ENCODE results near the gene LMF2.

LMF2 gene

DNA sequence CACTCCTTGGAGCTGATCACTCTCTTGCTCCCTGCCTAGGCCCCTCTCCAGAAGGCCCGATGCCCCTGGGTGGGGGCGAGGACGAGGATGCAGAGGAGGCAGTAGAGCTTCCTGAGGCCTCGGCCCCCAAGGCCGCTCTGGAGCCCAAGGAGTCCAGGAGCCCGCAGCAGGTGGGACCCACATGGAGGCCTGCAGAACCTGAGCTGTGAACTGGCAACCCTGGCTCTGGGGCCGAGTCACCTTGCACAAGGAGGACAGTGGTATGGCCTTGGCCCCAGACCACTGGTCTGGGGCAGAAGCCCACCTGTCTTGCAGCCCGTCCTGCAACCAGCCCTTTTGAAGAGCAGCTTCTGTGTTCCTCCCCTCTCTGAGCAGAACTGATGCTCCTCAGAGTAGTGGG is 11.6 kb upstream of the LMF2 start:
- no peak for DNase-seq (ENCODE audit: extremely low spot score)
- POLR2A ChIA-PET: interaction anchor here (1.0 to 1.7 kb wide), 3 partner anchors 10 to 56 kb away, joined by 3 to 8 read pairs (median 5); partner anchors contain the start of genes LMF2 and NCAPH2
- CTCF ChIA-PET: no interaction called here
- TF ChIP-seq, protein P1, sequence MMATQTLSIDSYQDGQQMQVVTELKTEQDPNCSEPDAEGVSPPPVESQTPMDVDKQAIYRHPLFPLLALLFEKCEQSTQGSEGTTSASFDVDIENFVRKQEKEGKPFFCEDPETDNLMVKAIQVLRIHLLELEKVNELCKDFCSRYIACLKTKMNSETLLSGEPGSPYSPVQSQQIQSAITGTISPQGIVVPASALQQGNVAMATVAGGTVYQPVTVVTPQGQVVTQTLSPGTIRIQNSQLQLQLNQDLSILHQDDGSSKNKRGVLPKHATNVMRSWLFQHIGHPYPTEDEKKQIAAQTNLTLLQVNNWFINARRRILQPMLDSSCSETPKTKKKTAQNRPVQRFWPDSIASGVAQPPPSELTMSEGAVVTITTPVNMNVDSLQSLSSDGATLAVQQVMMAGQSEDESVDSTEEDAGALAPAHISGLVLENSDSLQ (IDR thresholded peaks at IDR 0.05): no peak
- TF ChIP-seq NFRKB (IDR thresholded peaks at IDR 0.05): no peak
- no peak for TF ChIP-seq SUZ12 (IDR thresholded peaks at IDR 0.05)
- no peak for TF ChIP-seq LEF1 (IDR thresholded peaks at IDR 0.05; ENCODE audit: borderline replicate concordance)
- no peak for TF ChIP-seq TARDBP (IDR thresholded peaks at IDR 0.05)
- no peak for TF ChIP-seq ZNF384 (IDR thresholded peaks at IDR 0.05)
- no peak for TF ChIP-seq FOXM1 (IDR thresholded peaks at IDR 0.05; ENCODE audit: borderline replicate concordance)
- TF ChIP-seq L3MBTL2 (conservative IDR thresholded peaks at IDR 0.05): no peak
- TF ChIP-seq BHLHE40 (IDR thresholded peaks at IDR 0.05; ENCODE audit: borderline replicate concordance): no peak
- no peak for TF ChIP-seq HDGF (IDR thresholded peaks at IDR 0.05; ENCODE audit: borderline replicate concordance)

GRCh38 chr22:50518606-50519005 is 11.1 kb upstream of the LMF2 start:
- ChIA-PET CTCF (no interaction called here), POLR2A (interaction anchor here (1.0 to 1.7 kb wide), 3 partner anchors 9 to 56 kb away, joined by 3 to 8 read pairs (median 5); partner anchors contain the start of genes LMF2 and NCAPH2)
- TF ChIP-seq, protein P1 (IDR thresholded peaks at IDR 0.05): no peak
- TF ChIP-seq ARNT (IDR thresholded peaks at IDR 0.05): no peak
- TF ChIP-seq NFRKB (IDR thresholded peaks at IDR 0.05): no peak
- no peak for TF ChIP-seq FOXM1 (IDR thresholded peaks at IDR 0.05; ENCODE audit: borderline replicate concordance)
- no peak for TF ChIP-seq LEF1 (IDR thresholded peaks at IDR 0.05; ENCODE audit: borderline replicate concordance)
- TF ChIP-seq SUZ12 (IDR thresholded peaks at IDR 0.05): no peak
- TF ChIP-seq FOXK2 (IDR thresholded peaks at IDR 0.05): no peak
- no peak for TF ChIP-seq HDGF (IDR thresholded peaks at IDR 0.05; ENCODE audit: borderline replicate concordance)
- no peak for TF ChIP-seq TARDBP (IDR thresholded peaks at IDR 0.05)
- no peak for TF ChIP-seq CTBP1 (IDR thresholded peaks at IDR 0.05; ENCODE audit: borderline replicate concordance)
- no peak for TF ChIP-seq FOXA1 (IDR thresholded peaks at IDR 0.05)
- no peak for TF ChIP-seq L3MBTL2 (conservative IDR thresholded peaks at IDR 0.05)
- TF ChIP-seq SP1 (IDR thresholded peaks at IDR 0.05): no peak
- TF ChIP-seq BHLHE40 (IDR thresholded peaks at IDR 0.05; ENCODE audit: borderline replicate concordance): no peak
- TF ChIP-seq ELF4 (IDR thresholded peaks at IDR 0.05): no peak
- no peak for TF ChIP-seq ZNF384 (IDR thresholded peaks at IDR 0.05)
- DNase-seq (ENCODE audit: extremely low spot score): no peak

- ChIA-PET CTCF (no interaction called here), POLR2A (interaction anchor here (0.6 to 4.6 kb wide), 3 partner anchors 7 to 10 kb away, joined by 3 to 33 read pairs (median 7); partner anchors contain the start of genes LMF2, NCAPH2 and SCO2)
- no peak for DNase-seq (ENCODE audit: extremely low spot score)
- TF ChIP-seq FOXK2 (IDR thresholded peaks at IDR 0.05): no peak
- TF ChIP-seq ARNT (IDR thresholded peaks at IDR 0.05): no peak
- TF ChIP-seq NFRKB (IDR thresholded peaks at IDR 0.05): no peak
- TF ChIP-seq LEF1 (IDR thresholded peaks at IDR 0.05; ENCODE audit: borderline replicate concordance): no peak
- no peak for TF ChIP-seq SUZ12 (IDR thresholded peaks at IDR 0.05)
- TF ChIP-seq SP1 (IDR thresholded peaks at IDR 0.05): no peak
Measured at GRCh38 chr22:50517495-50518260, 10.2 kb upstream of the LMF2 start.

DNA sequence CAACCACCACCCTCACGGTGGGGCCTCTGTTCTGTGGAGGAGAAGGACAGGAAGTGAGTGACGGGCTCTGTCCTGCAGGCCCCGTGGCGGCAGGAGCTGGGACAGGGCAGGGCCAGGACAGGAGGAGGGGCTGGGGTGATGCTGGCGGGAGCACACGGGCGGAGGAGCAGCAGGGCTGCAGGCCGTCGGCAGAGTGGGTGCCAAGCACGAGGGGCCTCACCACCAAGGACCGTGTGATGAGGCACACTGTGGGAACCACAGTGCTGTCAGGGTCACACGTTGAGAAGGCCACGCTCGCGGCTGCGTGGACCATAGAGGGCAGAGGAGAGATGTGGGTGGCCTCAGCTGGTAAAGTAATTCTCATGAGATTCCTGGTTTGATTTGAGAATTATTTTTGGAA is 9.4 kb upstream of the LMF2 start:
- CTCF ChIA-PET: no interaction called here
- POLR2A ChIA-PET: interaction anchor here (1.2 to 4.6 kb wide), 2 partner anchors 8 to 9 kb away, joined by 7 to 33 read pairs; partner anchors contain the start of genes LMF2, NCAPH2 and SCO2
- no peak for DNase-seq (ENCODE audit: extremely low spot score)
- no peak for TF ChIP-seq FOXA1 (IDR thresholded peaks at IDR 0.05)
- no peak for TF ChIP-seq FOXM1 (IDR thresholded peaks at IDR 0.05; ENCODE audit: borderline replicate concordance)
- no peak for TF ChIP-seq LEF1 (IDR thresholded peaks at IDR 0.05; ENCODE audit: borderline replicate concordance)
- TF ChIP-seq SUZ12 (IDR thresholded peaks at IDR 0.05): no peak
- TF ChIP-seq ZNF384 (IDR thresholded peaks at IDR 0.05): no peak
- TF ChIP-seq BHLHE40 (IDR thresholded peaks at IDR 0.05; ENCODE audit: borderline replicate concordance): no peak

DNA sequence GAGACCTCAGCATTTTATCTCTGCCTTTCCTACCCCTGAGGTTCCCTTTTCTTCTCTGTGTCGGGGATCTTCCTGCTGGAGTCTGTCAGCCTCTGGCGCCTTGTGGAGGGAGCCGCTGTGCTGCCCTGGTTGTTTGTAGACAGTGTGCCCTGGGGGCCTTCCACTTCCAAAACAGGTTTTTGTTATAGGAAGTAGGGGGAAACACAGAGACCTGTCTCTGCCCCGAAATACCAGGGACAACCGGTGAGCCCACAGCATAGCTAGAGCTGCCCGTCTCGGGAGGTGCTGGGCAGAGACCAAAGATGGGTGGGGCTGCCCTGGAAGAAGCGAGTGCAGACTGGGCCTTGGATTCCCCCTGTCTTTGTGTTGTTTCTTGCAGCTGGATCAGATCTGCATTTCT is 8.6 kb upstream of the LMF2 start:
- no peak for DNase-seq (ENCODE audit: extremely low spot score)
- ChIA-PET CTCF (interaction anchor here (2.5 kb wide), 1 partner anchor 9 kb away, joined by 8 read pairs; the partner anchor contains the start of gene SCO2), POLR2A (interaction anchor here (4.6 kb wide), 1 partner anchor 9 kb away, joined by 33 read pairs; the partner anchor contains the start of gene SCO2)
- TF ChIP-seq FOXM1 (IDR thresholded peaks at IDR 0.05; ENCODE audit: borderline replicate concordance) (no peak), SP1 (IDR thresholded peaks at IDR 0.05) (no peak), LEF1 (IDR thresholded peaks at IDR 0.05; ENCODE audit: borderline replicate concordance) (no peak), FOXA1 (IDR thresholded peaks at IDR 0.05) (no peak), ZNF384 (IDR thresholded peaks at IDR 0.05) (no peak), HDGF (IDR thresholded peaks at IDR 0.05; ENCODE audit: borderline replicate concordance) (no peak), L3MBTL2 (conservative IDR thresholded peaks at IDR 0.05) (no peak), SUZ12 (IDR thresholded peaks at IDR 0.05) (no peak), BHLHE40 (IDR thresholded peaks at IDR 0.05; ENCODE audit: borderline replicate concordance) (no peak), TARDBP (IDR thresholded peaks at IDR 0.05) (no peak), CTBP1 (IDR thresholded peaks at IDR 0.05; ENCODE audit: borderline replicate concordance) (no peak), ARNT (IDR thresholded peaks at IDR 0.05) (no peak), FOXK2 (IDR thresholded peaks at IDR 0.05) (no peak), ELF4 (IDR thresholded peaks at IDR 0.05) (no peak)
- TF ChIP-seq, protein P1 (IDR thresholded peaks at IDR 0.05): no peak

DNA sequence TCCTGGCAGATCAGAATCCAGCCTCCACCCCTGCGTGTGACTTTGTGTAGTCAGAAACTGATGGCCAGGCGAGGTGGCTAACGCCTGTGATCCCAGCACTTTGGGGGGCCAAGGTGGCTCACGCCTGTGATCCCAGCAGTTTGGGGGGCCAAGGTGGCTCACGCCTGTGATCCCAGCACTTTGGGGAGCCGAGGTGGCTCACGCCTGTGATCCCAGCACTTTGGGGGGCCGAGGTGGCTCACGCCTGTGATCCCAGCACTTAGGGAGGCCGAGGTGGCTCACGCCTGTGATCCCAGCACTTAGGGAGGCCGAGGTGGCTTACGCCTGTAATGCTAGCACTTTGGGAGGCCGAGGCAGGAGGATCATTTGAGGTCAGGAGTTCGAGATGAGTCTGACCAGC is 5.7 kb upstream of the LMF2 start:
- POLR2A ChIA-PET: interaction anchor here (4.6 to 7.4 kb wide), 2 partner anchors 11 to 12 kb away, joined by 33 to 193 read pairs; partner anchors contain the start of gene SCO2
- TF ChIP-seq ARNT (IDR thresholded peaks at IDR 0.05): no peak
- no peak for TF ChIP-seq SUZ12 (IDR thresholded peaks at IDR 0.05)
- TF ChIP-seq NFRKB (IDR thresholded peaks at IDR 0.05): no peak
- no peak for TF ChIP-seq FOXA1 (IDR thresholded peaks at IDR 0.05)
- no peak for TF ChIP-seq HDGF (IDR thresholded peaks at IDR 0.05; ENCODE audit: borderline replicate concordance)
- TF ChIP-seq L3MBTL2 (conservative IDR thresholded peaks at IDR 0.05): no peak
- TF ChIP-seq TARDBP (IDR thresholded peaks at IDR 0.05): no peak
- no peak for TF ChIP-seq ELF4 (IDR thresholded peaks at IDR 0.05)
- TF ChIP-seq SP1 (IDR thresholded peaks at IDR 0.05): no peak
- no peak for TF ChIP-seq BHLHE40 (IDR thresholded peaks at IDR 0.05; ENCODE audit: borderline replicate concordance)
- no peak for TF ChIP-seq CTBP1 (IDR thresholded peaks at IDR 0.05; ENCODE audit: borderline replicate concordance)
- TF ChIP-seq, protein P1 (IDR thresholded peaks at IDR 0.05): no peak
- no peak for TF ChIP-seq FOXM1 (IDR thresholded peaks at IDR 0.05; ENCODE audit: borderline replicate concordance)
- no peak for TF ChIP-seq ZNF384 (IDR thresholded peaks at IDR 0.05)
- TF ChIP-seq LEF1 (IDR thresholded peaks at IDR 0.05; ENCODE audit: borderline replicate concordance): no peak
- no peak for DNase-seq (ENCODE audit: extremely low spot score)
- CTCF ChIA-PET: no interaction called here
